ENCODE measurements around the gene ITFG2.

Gene ITFG2

GRCh38 chr12:2832550-2833127 is 20.2 kb downstream of the ITFG2 start:
- H3K4me3 ChIP-seq: no peak overlapping the region
- no peaks in the 10 kb centered on the region for H3K9me3 ChIP-seq (ENCODE audit: low read depth, low read length)
- no peak for TF ChIP-seq EZH2 (IDR thresholded peaks at IDR 0.05)
- no peak for TF ChIP-seq FOXP2 (optimal IDR thresholded peaks at IDR 0.05; ENCODE audit: control extremely low read depth, extremely low read length, insufficient read depth)
- no peak for TF ChIP-seq POLR2AphosphoS5 (IDR thresholded peaks at IDR 0.05; ENCODE audit: borderline replicate concordance, low read depth, low read length)
- no peak overlapping the region for H3K27ac ChIP-seq
- no peak overlapping the region for H3K9ac ChIP-seq (ENCODE audit: insufficient read length)
- no peak for DNase-seq (ENCODE audit: low read depth, low spot score)
- H3K36me3 ChIP-seq (ENCODE audit: insufficient read depth, low read length): peaks cover 6% of the 10 kb centered on the region; the same call in 1 of the 2 replicates

DNA sequence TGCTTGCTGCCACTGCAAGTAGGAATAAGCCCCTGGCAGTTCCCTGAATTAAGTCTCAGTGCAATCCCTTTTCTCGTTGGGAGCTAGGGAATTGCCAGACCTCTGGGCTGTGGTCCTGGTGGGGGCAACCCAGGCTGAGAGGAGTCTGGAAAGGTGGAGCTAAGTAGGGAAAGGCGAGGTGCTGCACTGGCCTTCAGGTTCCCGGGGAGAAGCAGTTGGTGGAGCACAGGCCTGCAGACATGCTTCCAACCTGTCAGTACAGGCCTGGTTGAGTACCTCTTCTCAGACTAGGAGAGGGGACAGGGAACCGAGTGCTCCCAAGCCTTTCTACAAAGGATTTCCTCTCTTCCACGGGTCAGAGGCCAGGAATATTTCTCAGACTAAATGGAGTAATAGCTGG is 20.9 kb downstream of the ITFG2 start:
- Histone ChIP-seq H3K27ac (no peak overlapping the region), H3K4me3 (no peak overlapping the region), H3K9me3 (ENCODE audit: low read depth, low read length) (no peaks in the 10 kb centered on the region), H3K9ac (ENCODE audit: insufficient read length) (no peak overlapping the region), H3K36me3 (ENCODE audit: insufficient read depth, low read length) (no peaks in the 10 kb centered on the region; the same call in 1 of the 2 replicates)
- DNase-seq (ENCODE audit: low read depth, low spot score): no peak
- no peak for TF ChIP-seq POLR2AphosphoS5 (IDR thresholded peaks at IDR 0.05; ENCODE audit: borderline replicate concordance, low read depth, low read length)
- TF ChIP-seq FOXP2 (optimal IDR thresholded peaks at IDR 0.05; ENCODE audit: control extremely low read depth, extremely low read length, insufficient read depth): no peak
- TF ChIP-seq EZH2 (IDR thresholded peaks at IDR 0.05): no peak

DNA sequence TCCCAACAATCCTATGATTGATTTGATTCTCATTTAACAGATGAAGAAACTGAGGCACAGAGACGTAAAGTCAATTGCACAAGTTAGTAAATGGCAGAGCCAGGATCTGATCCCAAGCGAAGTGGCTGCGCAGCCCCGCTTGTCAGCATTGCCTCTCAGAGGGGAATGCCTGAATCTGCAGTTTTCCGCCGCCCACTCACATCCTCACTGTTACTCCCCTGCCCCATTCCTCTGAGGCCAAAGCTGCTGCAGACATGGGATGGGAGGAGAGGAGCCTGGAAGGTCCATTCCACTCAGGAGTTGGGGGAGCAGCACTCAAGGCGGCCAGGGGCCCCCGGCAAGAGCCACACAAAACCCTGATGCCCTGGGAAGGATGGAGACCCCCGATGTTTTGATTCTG is 21.3 kb downstream of the ITFG2 start:
- Histone ChIP-seq H3K36me3 (ENCODE audit: insufficient read depth, low read length) (no peaks in the 10 kb centered on the region; the same call in 1 of the 2 replicates), H3K9ac (ENCODE audit: insufficient read length) (no peak overlapping the region), H3K4me3 (no peak overlapping the region), H3K27ac (no peak overlapping the region), H3K9me3 (ENCODE audit: low read depth, low read length) (no peaks in the 10 kb centered on the region)
- TF ChIP-seq EZH2 (IDR thresholded peaks at IDR 0.05) (no peak), FOXP2 (optimal IDR thresholded peaks at IDR 0.05; ENCODE audit: control extremely low read depth, extremely low read length, insufficient read depth) (no peak)
- DNase-seq (ENCODE audit: low read depth, low spot score): no peak

DNA sequence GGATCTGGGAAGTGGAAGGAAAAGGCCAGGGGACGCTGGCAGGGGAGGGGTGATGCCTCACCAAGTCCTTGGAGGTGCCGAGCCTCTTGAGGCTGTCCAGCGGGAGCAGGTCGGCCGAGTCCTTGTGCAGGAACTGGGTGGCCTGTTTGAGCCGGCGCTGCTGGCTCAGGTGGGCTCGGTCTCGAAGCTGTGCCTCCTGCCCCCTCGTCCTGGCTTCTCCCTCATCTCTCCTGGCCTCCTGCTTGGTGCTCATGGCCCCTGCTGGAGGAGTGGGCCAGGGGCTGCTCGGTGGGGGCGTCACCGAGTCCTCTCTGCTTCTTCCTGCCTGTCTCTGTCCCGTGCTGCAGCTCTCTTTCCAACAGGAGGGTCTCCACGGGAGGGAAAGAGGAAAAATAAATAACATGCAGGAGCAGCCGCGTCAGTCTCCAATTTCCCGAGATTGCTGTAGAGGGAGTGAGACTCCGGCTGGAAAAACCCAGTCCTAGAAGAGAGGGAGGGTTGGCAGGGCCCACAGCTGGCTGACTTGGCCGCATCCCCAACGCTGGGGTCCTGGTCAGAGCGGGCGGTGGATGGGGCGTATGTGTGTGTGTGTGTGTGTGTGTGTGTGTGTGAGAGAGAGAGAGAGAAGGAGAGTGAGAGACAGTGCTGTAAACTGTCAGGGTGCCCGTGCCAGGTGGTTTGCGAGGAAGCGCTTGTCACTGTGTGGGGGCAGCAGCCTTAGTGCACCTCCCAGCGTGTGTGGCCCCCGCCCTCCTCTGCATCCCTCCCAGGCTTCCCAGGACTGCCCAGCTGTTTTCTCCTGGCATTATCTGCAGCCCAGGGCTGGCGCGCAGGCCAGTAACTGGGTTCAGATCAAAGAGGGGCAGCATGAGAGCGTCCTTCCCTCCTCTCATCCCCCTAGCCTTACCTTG is 22.4 kb downstream of the ITFG2 start, which contains the start of gene NRIP2:
NRIP2 (minus strand) TSS at position 455 of the 911 bp plus-strand sequence; CDS start at position 403, 52 bp downstream.
- Histone ChIP-seq H3K9ac (ENCODE audit: insufficient read length) (no peak within 1 kb of the TSS), H3K4me3 (no peak within 1 kb of the TSS), H3K27ac (no peak within 1 kb of the TSS), H3K36me3 (ENCODE audit: insufficient read depth, low read length) (no peaks in the 10 kb centered on the region), H3K9me3 (ENCODE audit: low read depth, low read length) (no peaks in the 10 kb centered on the region)
- no peak for TF ChIP-seq EZH2 (IDR thresholded peaks at IDR 0.05)
- TF ChIP-seq FOXP2 (optimal IDR thresholded peaks at IDR 0.05; ENCODE audit: control extremely low read depth, extremely low read length, insufficient read depth): no peak
- TF ChIP-seq POLR2AphosphoS5 (IDR thresholded peaks at IDR 0.05; ENCODE audit: borderline replicate concordance, low read depth, low read length): no peak
- DNase-seq (ENCODE audit: low read depth, low spot score): no peak

- H3K36me3 ChIP-seq (ENCODE audit: insufficient read depth, low read length): no peaks in the 10 kb centered on the region
- H3K9me3 ChIP-seq (ENCODE audit: low read depth, low read length): no peaks in the 10 kb centered on the region
- H3K9ac ChIP-seq (ENCODE audit: insufficient read length): no peak overlapping the region
- TF ChIP-seq EZH2 (IDR thresholded peaks at IDR 0.05): no peak
- no peak for TF ChIP-seq FOXP2 (optimal IDR thresholded peaks at IDR 0.05; ENCODE audit: control extremely low read depth, extremely low read length, insufficient read depth)
- TF ChIP-seq POLR2AphosphoS5 (IDR thresholded peaks at IDR 0.05; ENCODE audit: borderline replicate concordance, low read depth, low read length): no peak
- DNase-seq (ENCODE audit: low read depth, low spot score): no peak
- no peak overlapping the region for H3K4me3 ChIP-seq
- no peak overlapping the region for H3K27ac ChIP-seq
These were observed 23.4 kb downstream of the ITFG2 start for GRCh38 chr12:2835691-2836403.

DNA sequence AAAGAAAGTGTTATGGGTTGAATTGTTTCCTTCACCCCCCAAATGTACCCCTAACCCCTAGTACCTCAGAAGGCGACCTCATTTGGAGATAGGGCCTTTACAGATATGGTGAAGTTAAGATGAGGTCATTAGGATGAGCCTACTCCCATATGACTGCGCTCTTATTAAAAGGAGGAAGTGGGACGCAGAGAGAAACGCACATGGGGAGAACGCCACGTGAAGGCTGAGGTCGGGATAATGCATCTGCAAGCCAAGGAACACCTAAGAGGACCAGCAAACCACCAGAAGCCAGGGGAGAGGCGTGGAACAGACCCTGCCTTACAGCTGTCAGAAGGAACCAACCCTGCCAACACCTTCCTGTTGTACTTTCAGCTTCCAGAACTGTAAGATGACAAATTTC is 24.1 kb downstream of the ITFG2 start:
- H3K9ac ChIP-seq (ENCODE audit: insufficient read length): no peak overlapping the region
- no peaks in the 10 kb centered on the region for H3K36me3 ChIP-seq (ENCODE audit: insufficient read depth, low read length)
- no peaks in the 10 kb centered on the region for H3K9me3 ChIP-seq (ENCODE audit: low read depth, low read length)
- no peak for DNase-seq (ENCODE audit: low read depth, low spot score)
- no peak overlapping the region for H3K4me3 ChIP-seq
- no peak for TF ChIP-seq FOXP2 (optimal IDR thresholded peaks at IDR 0.05; ENCODE audit: control extremely low read depth, extremely low read length, insufficient read depth)
- TF ChIP-seq POLR2AphosphoS5 (IDR thresholded peaks at IDR 0.05; ENCODE audit: borderline replicate concordance, low read depth, low read length): no peak
- TF ChIP-seq EZH2 (IDR thresholded peaks at IDR 0.05): no peak
- H3K27ac ChIP-seq: no peak overlapping the region

DNA sequence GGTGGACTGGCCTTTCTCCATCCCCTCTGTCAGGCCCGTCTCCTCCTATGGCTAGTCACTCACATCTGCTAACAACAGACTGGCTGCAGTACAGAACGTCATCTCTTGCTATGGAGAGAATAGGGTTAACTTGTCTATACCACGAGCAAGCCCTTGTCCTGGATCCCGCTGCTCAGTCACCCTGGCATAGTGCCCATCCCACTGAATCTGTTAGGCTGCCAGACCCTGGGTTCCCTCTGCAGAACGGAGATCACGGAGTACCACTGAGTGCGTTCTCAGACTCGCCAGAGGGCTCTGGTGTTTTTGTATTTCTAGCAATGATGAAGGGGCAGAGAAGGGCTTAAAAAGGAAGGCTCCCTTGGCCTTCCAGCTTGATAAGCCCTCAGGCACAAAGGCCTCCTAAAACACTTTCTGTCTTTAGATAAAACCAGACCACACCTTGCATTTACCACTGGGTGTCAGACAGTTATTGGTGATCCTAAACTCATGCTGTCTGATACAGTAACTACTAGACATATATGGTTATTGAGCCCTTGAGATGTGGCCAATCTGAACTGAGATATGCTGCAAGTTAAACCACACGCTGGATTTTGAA is 28.7 kb downstream of the ITFG2 start:
- TF ChIP-seq POLR2AphosphoS5 (IDR thresholded peaks at IDR 0.05; ENCODE audit: borderline replicate concordance, low read depth, low read length) (no peak), EZH2 (IDR thresholded peaks at IDR 0.05) (no peak), FOXP2 (optimal IDR thresholded peaks at IDR 0.05; ENCODE audit: control extremely low read depth, extremely low read length, insufficient read depth) (no peak)
- no peak overlapping the region for H3K4me3 ChIP-seq
- H3K9me3 ChIP-seq (ENCODE audit: low read depth, low read length): no peaks in the 10 kb centered on the region
- H3K27ac ChIP-seq: no peak overlapping the region
- no peak for DNase-seq (ENCODE audit: low read depth, low spot score)
- no peak overlapping the region for H3K9ac ChIP-seq (ENCODE audit: insufficient read length)
- no peaks in the 10 kb centered on the region for H3K36me3 ChIP-seq (ENCODE audit: insufficient read depth, low read length)

- no peak for DNase-seq (ENCODE audit: low read depth, low spot score)
These were observed 30.5 kb downstream of the ITFG2 start for GRCh38 chr12:2842948-2843347.

More at GRCh38 chr12:2842948-2843347, 30.5 kb downstream of the ITFG2 start:
- Histone ChIP-seq H3K9me3 (ENCODE audit: low read depth, low read length) (no peaks in the 10 kb centered on the region), H3K36me3 (ENCODE audit: insufficient read depth, low read length) (no peaks in the 10 kb centered on the region), H3K27ac (no peak overlapping the region), H3K9ac (ENCODE audit: insufficient read length) (no peak overlapping the region), H3K4me3 (no peak overlapping the region)
- TF ChIP-seq FOXP2 (optimal IDR thresholded peaks at IDR 0.05; ENCODE audit: control extremely low read depth, extremely low read length, insufficient read depth) (no peak), EZH2 (IDR thresholded peaks at IDR 0.05) (no peak), POLR2AphosphoS5 (IDR thresholded peaks at IDR 0.05; ENCODE audit: borderline replicate concordance, low read depth, low read length) (no peak)

All from SK-N-MC (cell line).